ENCODE results near the gene LDB2.
A peak's percentile ranks its signal among the peaks of the same experiment; 100 is the strongest.

The LDB2 gene

DNA sequence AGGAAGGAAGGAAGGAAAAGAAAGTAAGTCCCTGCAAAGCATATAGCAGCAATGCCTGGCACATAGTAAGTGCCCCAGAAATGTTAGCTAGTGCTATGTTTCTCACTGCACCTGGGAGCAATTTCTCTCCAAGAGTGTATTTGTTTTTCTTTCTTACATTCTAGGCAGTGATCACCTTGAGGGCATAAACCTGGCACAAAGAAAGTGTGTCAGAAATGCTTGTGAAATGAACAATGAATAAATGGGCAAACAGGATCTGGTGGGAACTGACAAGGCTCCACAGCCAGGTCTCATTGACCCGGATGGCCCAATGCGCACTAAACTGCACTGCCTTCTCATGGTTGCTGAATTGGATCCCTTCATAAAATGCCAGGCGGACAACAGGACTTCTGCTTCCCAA, 316.4 kb downstream of the LDB2 start:
- no peak overlapping the region for H3K4me3 ChIP-seq
- no peak for TF ChIP-seq CTCF (IDR thresholded peaks at IDR 0.05)
- no peak overlapping the region for H3K27ac ChIP-seq
- DNase-seq (ENCODE audit: low spot score) = no peak

- H3K4me3 ChIP-seq = no peak overlapping the region
- no peak for TF ChIP-seq CTCF (IDR thresholded peaks at IDR 0.05)
- no peak for DNase-seq (ENCODE audit: low spot score)
- H3K27ac ChIP-seq = no peak overlapping the region
Observed at GRCh38 chr4:16581117-16581516, 317.3 kb downstream of the LDB2 start.

DNA sequence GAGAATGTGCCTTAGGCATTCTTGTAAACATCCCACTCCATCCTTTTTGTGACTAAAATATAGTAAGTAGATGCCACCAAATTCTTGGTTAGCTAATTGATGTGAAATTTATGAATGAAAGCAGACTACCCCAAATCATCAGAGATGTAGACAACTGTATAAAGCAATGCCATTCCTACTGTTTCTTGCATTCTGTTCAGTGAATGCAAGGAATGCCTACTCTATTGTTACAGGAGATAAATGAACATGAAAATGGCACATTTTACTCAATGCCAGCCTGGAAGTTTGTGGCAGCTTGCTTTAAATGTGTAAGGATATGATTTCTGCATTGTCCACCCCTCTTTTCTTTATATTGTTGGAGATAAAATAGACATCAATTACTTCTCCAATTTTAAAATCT, 317.9 kb downstream of the LDB2 start:
- no peak for DNase-seq (ENCODE audit: low spot score)
- H3K4me3 ChIP-seq = no peak overlapping the region
- TF ChIP-seq CTCF (IDR thresholded peaks at IDR 0.05) = no peak
- H3K27ac ChIP-seq = no peak overlapping the region

- DNase-seq (ENCODE audit: low spot score) = no peak
- no peak for TF ChIP-seq CTCF (IDR thresholded peaks at IDR 0.05)
- Histone ChIP-seq H3K27ac (no peak overlapping the region), H3K4me3 (no peak overlapping the region)
Observed at GRCh38 chr4:16579866-16580265, 318.6 kb downstream of the LDB2 start.

DNA sequence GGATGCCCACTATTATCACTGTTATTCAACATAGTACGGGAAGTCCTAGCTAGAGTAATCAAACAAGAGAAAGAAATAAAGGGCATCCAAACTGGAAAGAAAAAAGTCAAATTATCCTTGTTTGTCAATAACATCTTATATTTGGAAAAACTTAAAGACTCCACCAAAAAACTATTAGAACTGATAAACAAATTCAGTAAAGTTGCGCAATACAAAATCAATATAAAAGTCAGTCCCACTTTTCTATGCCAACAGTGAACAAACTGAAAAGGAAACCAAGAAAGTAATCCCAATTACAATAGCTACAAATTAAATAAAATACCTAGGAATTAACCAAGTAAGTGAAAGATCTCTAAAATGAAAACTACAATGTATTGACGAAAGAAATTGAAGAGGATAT, 321.3 kb downstream of the LDB2 start:
- Histone ChIP-seq H3K4me3 (no peak overlapping the region), H3K27ac (no peak overlapping the region)
- no peak for DNase-seq (ENCODE audit: low spot score)
- TF ChIP-seq CTCF (IDR thresholded peaks at IDR 0.05) = no peak

GRCh38 chr4:16574981-16575380, 323.5 kb downstream of the LDB2 start:
- no peak for DNase-seq (ENCODE audit: low spot score)
- TF ChIP-seq CTCF (IDR thresholded peaks at IDR 0.05) = no peak
- Histone ChIP-seq H3K27ac (no peak overlapping the region), H3K4me3 (no peak overlapping the region)

GRCh38 chr4:16573739-16574138, 324.7 kb downstream of the LDB2 start:
- no peak for DNase-seq (ENCODE audit: low spot score)
- no peak for TF ChIP-seq CTCF (IDR thresholded peaks at IDR 0.05)
- Histone ChIP-seq H3K27ac (peak overlapping the region in 1 of 2 donors; percentile 75), H3K4me3 (no peak overlapping the region)
